Testis (tissue), 3 donors: ENCODE measurements around the gene LARGE1. TPM values are rescaled to one million over a fixed set of nuclear protein-coding genes. Genes with fewer than 3 reads are reported as not detected.
A peak's percentile ranks its signal among the peaks of the same experiment; 100 is the strongest.

Source experiments
- DNase-seq: peaks from one replicate; pipeline ENCODE4 v3.0.0-alpha.2; 2019
- H3K27ac ChIP-seq, 2 donors: fragments of 200-600 bp; sonication (generic); one replicate each; pipeline ENCODE4 v1.5.1; 2019
- H3K27me3 ChIP-seq: fragments of 200-600 bp; sonication (generic); one replicate; pipeline ENCODE4 v1.5.1; 2019
- H3K36me3 ChIP-seq: fragments of 200-600 bp; sonication (generic); one replicate; pipeline ENCODE4 v1.5.1; 2017; ENCODE audit warnings: low read depth; ENCODE audit errors: missing control alignments
- H3K4me1 ChIP-seq: fragments of 200-600 bp; sonication (generic); one replicate; pipeline ENCODE4 v1.5.1; 2019
- H3K4me3 ChIP-seq, 2 donors: fragments of 200-600 bp; sonication (generic); one replicate each; pipeline ENCODE4 v1.5.1; 2017 to 2019
- H3K9me3 ChIP-seq: fragments of 200-600 bp; sonication (generic); one replicate; pipeline ENCODE4 v1.5.1; 2017
- POLR2A ChIP-seq: fragments of 450-650 bp; IDR thresholded peaks from one replicate; pipeline ENCODE4 v1.6.1; 2017; ENCODE audit warnings: antibody characterized with exemption, mild to moderate bottlenecking, moderate library complexity
- WGBS, 2 donors: methylation state at CpG; one replicate each; pipeline ENCODE4 v1.1.5; 2018; 5-methylcytosine and 5-hydroxymethylcytosine counted together
- intact Hi-C: fragments of 100-400 bp; cut with DNase I; formaldehyde crosslinking; loops from one replicate; pipeline ENCODE4 v1.15.1; 2023; ENCODE audit warnings: low total_unique reads
- polyA plus RNA-seq: library from polyadenylated mRNA; stranded (reverse); fragments of 350-450 nt; fragmentation: Illumina TruSeq; extraction: RNeasy Lipid Tissue Mini Kit (QIAGEN cat#74804); gene quantifications from one replicate; pipeline ENCODE4 v1.2.3, GENCODE V29; 2014; ENCODE audit warnings: low read depth, low replicate concordance; ENCODE audit not compliant: insufficient read depth
- total RNA-seq, 2 donors: library from RNA; depleted of rRNA; stranded (reverse); fragments of >200 nt; gene quantifications; one replicate each; pipeline ENCODE4 v1.2.3, GENCODE V29; 2016
- TF ChIP-seq, protein P1 (sequence below), 3 experiments: fragments of 450-650 bp in 2 of 3; fragments of 200-600 bp in 1 of 3; sonication (generic) in 1 of 3; IDR thresholded peaks; one replicate each; pipeline ENCODE4 v1.5.1; 2016 to 2019; ENCODE audit warnings: antibody characterized with exemption in 3 of 3, mild to moderate bottlenecking in 2 of 3, moderate library complexity in 1 of 3

LARGE1 gene
- total and polyA plus RNA-seq, 3 donors from 2014 or later, result 19.5 to 27.3 (median 21.8) TPM

DNA sequence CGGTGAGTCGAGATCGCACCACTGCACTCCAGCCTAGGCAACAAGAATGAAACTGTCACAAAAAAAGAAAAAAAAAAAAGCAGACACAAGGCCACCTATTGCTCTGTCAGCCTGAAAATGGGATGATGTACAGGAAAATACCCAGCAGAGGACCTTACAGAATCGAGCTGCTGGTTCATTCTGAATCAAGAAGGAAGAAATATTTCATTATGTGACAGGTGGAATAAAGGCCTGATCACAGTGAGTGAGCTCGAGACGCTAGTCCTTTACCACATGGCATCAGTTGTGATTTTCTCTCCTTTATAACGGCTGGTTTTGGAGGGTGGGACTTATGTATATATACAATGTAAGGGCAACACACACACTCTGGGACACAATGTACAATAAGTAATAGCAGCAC, 340.0 kb downstream of the LARGE1 start:
- Histone ChIP-seq H3K4me3 (no peak overlapping the region), H3K9me3 (no peaks in the 10 kb centered on the region), H3K27ac (no peak overlapping the region), H3K27me3 (no peaks in the 10 kb centered on the region), H3K36me3 (no peaks in the 10 kb centered on the region), H3K4me1 (no peaks in the 10 kb centered on the region)
- TF ChIP-seq POLR2A, result no peak
- TF ChIP-seq, protein P1, sequence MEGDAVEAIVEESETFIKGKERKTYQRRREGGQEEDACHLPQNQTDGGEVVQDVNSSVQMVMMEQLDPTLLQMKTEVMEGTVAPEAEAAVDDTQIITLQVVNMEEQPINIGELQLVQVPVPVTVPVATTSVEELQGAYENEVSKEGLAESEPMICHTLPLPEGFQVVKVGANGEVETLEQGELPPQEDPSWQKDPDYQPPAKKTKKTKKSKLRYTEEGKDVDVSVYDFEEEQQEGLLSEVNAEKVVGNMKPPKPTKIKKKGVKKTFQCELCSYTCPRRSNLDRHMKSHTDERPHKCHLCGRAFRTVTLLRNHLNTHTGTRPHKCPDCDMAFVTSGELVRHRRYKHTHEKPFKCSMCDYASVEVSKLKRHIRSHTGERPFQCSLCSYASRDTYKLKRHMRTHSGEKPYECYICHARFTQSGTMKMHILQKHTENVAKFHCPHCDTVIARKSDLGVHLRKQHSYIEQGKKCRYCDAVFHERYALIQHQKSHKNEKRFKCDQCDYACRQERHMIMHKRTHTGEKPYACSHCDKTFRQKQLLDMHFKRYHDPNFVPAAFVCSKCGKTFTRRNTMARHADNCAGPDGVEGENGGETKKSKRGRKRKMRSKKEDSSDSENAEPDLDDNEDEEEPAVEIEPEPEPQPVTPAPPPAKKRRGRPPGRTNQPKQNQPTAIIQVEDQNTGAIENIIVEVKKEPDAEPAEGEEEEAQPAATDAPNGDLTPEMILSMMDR (IDR thresholded peaks at IDR 0.05), result no peak
- WGBS, 2 donors, result 83 to 89% methylated on average over 7 of the region's 7 CpGs
- intact Hi-C loops, result no loop called here
- no peak for DNase-seq

DNA sequence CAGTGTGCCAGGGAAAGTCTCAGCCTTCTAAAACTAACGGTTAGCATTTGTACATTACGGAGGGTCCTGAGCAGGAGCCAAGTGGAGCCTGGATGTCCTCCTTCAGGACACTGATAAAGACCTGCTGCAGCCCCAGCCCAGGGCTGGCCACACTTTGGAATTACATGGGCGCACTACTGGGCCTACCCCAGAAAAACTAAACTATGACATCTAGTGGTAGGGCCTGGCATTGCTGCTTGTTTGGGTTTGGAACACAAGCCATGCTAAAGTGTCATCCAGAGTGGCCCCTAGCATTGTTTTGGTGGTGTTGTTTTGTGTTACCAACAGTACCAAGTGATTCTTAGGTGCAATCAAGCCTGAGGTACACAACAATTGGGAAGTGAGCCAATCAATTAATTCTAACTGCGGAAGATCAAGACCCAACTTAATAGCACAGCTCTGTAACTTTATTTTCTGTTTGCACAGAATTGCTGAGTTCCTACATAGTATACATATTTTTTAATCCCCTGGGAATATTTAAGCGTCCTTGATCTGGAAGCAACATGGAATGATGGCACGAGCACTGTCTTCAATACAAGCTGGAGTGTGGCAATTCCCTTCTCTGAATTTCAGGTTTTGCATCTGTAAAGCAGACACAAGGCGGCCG, 340.7 kb downstream of the LARGE1 start:
- peak; percentile 74 for DNase-seq
- intact Hi-C loops, result no loop called here
- TF ChIP-seq, protein P1 (IDR thresholded peaks at IDR 0.05), result peak; percentile 73 to 92 (median 81)
- TF ChIP-seq POLR2A, result no peak
- no peaks in the 10 kb centered on the region for H3K36me3 ChIP-seq
- H3K27ac ChIP-seq, result no peak overlapping the region
- 57 to 66% methylated on average over 8 of the region's 8 CpGs for WGBS, 2 donors
- H3K4me1 ChIP-seq, result no peaks in the 10 kb centered on the region
- no peaks in the 10 kb centered on the region for H3K27me3 ChIP-seq
- no peak overlapping the region for H3K4me3 ChIP-seq
- no peaks in the 10 kb centered on the region for H3K9me3 ChIP-seq

DNA sequence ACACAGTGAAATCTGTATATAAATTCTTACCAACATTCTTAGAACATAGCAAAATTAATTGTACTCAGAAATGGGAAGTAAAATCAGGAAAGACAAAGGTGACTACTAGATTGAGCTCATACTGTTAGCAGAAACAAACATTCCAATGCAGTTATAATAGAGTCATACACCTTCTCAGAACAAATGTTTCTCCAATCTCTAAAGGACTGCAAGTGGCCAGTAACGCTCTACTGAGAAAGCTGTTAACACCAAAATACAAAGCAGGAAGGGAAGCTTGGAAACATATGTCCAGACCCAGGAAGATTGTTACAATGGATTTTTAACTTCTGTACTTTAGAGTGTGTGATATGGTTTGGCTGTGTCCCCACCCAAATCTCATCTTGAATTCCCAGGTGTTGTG, 341.5 kb downstream of the LARGE1 start:
- TF ChIP-seq, protein P1 (IDR thresholded peaks at IDR 0.05), result no peak
- TF ChIP-seq POLR2A, result no peak
- H3K27me3 ChIP-seq, result no peaks in the 10 kb centered on the region
- DNase-seq, result no peak
- no peaks in the 10 kb centered on the region for H3K36me3 ChIP-seq
- H3K4me3 ChIP-seq, result no peak overlapping the region
- H3K4me1 ChIP-seq, result no peaks in the 10 kb centered on the region
- H3K9me3 ChIP-seq, result no peaks in the 10 kb centered on the region
- intact Hi-C loops, result no loop called here
- 88% methylated on average over 1 of the region's 1 CpG for WGBS, 2 donors
- no peak overlapping the region for H3K27ac ChIP-seq

DNA sequence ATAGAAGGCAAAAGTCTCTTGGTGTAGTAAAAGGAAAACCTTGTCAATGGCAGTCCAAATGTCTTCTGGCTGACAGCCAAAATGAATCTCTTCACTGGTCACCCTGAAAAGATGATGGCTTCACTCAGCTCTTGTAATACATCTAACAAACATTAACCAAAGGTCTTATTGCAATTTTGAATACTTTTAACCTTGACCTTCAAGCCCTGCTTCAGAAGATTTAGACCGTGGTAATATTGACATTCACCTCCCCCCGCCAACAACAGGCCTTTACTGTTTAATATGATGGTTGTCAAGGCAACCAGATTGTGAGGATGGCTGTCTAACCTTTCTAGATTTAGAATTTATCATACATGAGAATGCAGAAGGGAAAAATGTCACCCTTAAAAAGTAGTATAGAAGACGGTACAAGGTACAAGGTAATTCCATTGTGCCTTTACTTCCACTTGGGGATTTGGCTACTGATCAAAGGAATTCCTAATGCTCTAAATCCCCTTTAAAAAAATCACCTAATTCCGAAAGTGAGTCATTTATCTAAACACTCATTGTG, 342.3 kb downstream of the LARGE1 start:
- Histone ChIP-seq H3K4me1 (no peaks in the 10 kb centered on the region), H3K36me3 (no peaks in the 10 kb centered on the region), H3K27ac (no peak overlapping the region), H3K9me3 (no peaks in the 10 kb centered on the region), H3K27me3 (no peaks in the 10 kb centered on the region), H3K4me3 (no peak overlapping the region)
- WGBS, 2 donors, result 74 to 77% methylated on average over 4 of the region's 4 CpGs
- intact Hi-C loops, result no loop called here
- no peak for TF ChIP-seq POLR2A
- TF ChIP-seq, protein P1 (IDR thresholded peaks at IDR 0.05), result no peak
- DNase-seq, result no peak

DNA sequence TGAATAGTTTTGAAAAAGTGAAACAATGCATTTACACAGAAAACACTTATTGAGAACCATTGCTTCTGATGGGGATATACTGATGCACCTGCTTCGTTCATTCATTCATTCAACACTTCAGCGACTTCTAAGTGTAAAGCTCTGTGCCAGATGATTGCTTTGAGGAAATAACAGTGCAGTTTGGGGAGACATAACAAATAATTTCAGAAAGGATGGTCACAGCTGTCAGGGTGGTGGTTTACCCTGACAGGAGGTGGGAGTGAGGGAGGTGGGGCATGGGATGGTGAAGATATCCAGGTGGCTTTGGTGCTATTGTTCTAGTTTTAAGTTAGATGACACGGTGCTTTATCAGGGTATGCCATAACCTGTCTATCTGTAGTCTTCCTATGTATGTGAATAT, 344.1 kb downstream of the LARGE1 start:
- no peaks in the 10 kb centered on the region for H3K4me1 ChIP-seq
- intact Hi-C loops, result no loop called here
- H3K9me3 ChIP-seq, result no peaks in the 10 kb centered on the region
- H3K36me3 ChIP-seq, result no peaks in the 10 kb centered on the region
- no peaks in the 10 kb centered on the region for H3K27me3 ChIP-seq
- no peak for DNase-seq
- no peak overlapping the region for H3K4me3 ChIP-seq
- WGBS, 2 donors, result 91 to 95% methylated on average over 3 of the region's 3 CpGs
- TF ChIP-seq, protein P1 (IDR thresholded peaks at IDR 0.05), result no peak
- TF ChIP-seq POLR2A, result no peak
- no peak overlapping the region for H3K27ac ChIP-seq
